MV-4-11 (cell line): Measurements from ENCODE around the gene CREB3L1.
A peak's percentile ranks its signal among the peaks of the same experiment; 100 is the strongest.

ENCODE experiments used
- DNase-seq: peaks from one replicate; lab custom pipeline; 2025; lab: John Stamatoyannopoulos, UW

Gene CREB3L1

DNA sequence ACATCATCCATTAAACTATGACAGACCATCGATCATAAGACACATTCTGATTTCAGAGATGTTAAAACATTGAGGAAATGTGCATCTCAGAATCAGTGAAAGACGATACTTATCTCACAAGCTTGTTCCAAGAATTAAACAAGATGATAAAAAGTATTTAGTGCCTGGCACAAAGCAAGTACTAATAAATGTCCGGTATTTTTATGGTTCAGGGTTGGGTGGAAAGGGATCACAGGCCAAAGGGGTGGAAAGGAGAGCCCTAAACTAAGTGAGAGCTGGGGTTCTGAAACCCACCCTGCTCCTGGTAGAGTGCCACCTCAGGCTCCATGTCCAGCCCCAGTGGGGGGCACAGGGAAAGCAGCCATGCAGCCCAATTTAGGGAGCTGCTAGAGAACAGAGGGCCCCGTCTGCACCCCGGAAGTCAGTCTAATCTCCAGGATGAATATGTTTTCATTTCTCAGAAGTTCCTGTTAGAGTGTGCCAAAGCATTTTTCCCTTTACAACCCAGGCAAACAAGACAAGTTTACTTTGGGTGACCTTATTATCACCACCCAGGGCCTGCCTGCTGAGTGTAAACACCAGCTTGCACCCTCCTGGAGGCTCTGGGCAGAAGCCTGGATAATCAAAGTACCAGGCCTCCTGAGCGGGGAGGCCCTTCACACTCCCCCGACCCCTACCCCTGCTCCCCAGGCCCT lies 3.8 kb upstream of the CREB3L1 start:
- peak; percentile 9 for DNase-seq

DNA sequence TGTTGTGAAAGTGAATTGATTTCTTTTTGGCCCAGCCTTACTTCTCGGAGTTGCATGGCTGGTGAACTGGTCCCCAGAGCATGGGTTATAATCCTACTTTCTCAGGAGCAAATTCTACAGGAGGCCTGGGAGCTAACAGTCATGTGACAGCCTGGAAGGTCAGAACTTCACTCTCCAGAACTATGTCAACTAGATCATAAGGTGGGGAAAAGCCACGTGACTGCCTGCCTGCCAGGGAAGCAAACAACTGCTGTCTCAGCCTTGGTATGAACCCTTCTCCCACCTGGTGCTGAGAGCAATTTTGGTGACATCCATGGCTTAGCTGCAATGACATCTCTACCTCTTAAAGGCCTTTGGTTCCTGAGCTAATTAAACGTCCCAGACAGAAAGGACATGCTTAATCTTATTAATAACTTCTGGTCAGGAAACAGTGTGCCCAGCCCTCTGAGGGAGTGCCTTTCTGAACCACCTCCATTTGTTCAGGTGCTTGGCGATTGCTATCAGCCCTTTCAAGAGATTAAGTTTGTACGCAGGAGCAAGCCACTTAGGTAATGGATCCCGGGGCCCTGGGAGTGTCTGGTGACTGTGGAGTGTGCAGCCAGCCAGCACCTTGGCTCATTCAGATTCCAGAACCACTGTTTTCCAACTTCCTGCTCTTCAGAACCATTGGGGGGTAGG lies 1.4 kb upstream of the CREB3L1 start:
- no peak for DNase-seq

DNA sequence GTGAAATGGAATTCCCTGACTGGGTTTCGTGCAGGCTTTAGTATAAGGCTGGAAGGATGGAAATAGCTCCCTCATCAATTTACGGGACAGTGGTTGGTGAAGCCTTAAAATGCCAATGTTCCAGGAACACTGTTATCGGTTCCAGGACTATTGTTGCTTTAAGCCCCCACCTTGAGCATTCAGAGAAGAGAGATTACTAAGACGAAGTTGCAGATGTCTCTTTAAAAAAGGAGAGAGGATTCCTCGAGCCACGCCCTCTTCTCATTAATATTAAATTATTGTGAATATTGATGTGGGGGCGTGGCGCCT lies 195 bp upstream of the CREB3L1 start:
- DNase-seq = no peak

DNA sequence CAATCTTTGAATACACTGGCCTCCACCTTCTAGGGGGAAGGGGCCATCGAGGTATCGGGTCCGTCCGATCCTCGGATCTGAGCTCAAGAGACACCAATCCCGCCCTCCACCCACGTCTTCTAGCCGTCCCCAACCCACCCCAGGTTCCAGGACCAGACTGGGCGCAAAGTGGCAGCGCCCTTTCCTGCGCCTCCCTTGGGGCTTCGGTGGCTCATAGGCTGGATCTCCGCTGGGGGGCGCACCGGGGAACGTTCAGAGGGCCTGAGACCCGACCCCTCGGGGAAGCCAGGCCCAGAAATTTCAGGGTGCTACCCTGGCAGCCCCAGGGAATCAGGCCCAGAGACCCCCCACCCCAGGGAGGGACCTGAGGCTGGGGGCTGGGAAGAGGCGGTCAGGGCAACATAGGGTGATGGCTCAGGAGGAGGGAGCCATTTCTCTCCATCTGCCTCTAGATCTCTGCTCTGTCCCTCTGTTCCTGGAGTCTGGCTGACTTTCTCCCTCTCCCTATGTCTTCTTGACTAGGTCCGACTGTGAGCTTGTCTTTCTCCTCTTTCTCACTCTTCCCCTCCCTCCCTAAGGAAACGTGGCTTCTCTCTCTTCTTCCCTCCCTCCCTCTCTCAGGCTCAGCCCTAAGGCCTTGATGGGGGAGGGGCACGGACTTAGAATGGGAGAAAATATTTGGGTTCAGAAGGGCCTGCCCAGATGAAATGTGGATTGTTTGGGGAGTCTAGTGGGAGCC lies 1.1 kb downstream of the CREB3L1 start:
- DNase-seq = no peak

DNA sequence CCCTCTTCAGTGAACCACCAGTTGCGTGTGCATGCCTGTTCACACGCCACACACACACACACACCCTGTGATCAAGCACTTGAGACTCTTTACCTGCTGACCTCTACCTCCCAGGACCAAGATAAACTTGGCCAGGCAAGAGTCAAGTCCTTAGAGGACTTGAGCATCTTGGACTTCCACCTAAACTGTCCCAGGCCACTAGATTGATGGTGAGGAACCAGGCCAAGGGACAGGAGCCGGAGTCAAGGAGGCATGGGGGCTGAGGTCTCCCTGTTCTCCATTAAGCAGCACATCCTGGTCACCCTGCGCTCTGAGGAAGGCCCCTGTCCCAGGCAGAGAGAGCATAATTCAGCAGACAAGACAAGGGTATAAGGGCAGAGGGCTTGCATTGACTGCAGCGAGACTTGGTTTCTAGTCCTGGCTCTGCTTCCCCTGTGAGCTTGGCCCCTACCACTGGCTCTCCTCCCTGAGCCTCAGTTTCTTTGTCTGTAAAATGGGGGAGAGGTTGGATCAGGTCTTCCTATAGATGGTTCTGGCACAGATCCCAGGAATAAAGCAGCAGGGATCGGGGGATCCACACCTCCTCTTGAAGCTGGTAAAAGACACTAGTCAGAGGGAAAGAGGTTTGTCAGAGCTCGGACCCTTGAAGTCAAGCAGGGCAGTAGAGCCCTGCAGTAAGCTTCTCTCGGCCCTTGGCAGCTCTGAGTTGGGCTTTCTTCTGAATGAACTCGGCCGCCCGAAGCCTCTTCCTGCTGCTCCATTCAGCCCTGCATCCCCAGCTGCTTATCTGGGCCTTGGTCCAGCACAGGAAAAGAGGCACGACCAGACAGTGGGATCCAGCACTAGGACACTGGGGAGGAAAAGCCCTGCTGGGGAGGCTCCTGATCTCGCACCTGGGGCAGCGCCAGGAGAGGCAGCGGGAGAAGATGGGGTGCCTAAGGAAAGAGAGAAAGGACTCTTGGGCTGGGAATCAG lies 2.0 kb downstream of the CREB3L1 start:
- DNase-seq = no peak

DNA sequence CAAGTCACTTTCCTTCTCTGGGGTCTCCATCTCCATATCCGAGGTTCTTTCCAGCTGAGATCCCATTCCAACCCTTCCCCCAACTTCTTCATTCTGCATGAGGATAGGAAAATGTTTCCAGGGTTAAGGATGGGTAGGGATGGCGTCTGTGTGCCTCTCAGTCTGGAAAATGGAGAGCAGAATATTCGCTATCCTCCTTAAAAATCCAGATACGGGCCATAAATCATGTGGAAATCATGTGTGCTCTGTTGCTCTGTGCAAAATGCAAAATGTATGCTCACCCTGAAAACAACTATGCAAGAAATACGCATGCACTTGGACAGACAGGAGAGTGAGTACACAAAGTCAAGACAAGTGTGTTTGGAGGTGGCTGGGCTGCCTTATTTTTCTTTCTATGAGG lies 3.2 kb downstream of the CREB3L1 start:
- no peak for DNase-seq

DNA sequence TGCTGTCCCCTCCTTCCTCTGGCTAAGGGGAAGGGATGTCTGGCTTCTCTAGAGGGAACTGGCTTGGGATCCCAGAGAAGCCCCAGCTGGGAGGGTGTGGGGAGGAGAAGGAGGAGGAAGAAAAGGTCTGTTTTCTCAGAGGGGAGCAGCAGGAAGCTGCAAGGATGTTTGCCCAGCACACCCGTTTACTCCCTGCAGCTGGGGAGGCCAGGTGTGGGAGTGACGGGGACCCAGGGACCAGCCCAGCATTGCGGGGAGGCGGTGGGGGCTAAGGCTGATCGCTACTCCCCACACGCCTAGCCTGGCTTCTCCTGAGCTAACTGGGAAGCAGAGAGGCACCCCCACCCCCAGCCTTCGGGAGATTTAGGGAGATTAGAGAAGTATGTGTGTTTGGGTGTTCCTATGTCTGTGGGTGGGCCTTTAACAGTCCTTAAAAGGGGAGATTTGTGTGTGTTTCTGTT lies 3.9 kb downstream of the CREB3L1 start:
- DNase-seq = no peak

DNA sequence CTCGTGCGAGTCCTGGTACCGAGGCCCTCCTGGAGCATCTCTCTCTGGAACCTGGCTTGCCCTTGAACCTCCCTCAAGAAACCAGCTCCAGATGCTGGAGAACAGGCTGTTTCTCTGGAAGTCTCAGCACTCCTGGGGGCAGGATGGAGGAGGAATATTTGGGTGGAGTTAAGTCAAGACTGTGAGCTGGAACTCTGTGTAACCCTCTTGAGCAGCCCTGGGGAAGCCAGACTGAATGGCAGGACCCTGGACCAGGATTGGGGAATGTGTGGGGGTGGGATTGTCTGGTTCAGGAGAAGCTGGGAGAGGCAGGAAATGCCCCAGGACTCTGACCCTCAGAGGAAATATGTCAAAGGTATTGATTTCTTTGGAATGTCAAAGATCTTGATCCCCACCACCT lies 7.7 kb downstream of the CREB3L1 start:
- no peak for DNase-seq

DNA sequence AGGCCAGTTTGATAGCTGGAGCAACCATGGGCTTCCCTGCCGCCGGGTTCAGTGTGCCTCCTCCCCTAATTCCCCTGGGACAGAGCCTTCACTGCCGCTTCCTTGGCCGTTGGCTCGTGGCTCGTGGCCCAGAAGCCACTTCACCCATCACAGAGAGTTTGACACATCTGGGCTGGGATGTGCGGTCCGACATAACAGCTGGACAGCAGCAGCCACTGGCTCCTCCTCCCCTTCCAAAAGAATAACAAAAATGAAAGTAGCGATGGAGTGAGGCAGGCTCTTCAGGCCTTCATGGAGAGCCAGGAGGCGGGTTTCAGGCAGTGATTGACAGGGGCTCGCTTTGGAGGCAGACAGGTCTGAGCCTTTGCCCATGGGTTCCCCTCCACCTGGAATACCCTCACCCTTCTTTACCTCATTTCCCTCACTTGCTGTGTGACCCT lies 8.2 kb downstream of the CREB3L1 start:
- DNase-seq = no peak

DNA sequence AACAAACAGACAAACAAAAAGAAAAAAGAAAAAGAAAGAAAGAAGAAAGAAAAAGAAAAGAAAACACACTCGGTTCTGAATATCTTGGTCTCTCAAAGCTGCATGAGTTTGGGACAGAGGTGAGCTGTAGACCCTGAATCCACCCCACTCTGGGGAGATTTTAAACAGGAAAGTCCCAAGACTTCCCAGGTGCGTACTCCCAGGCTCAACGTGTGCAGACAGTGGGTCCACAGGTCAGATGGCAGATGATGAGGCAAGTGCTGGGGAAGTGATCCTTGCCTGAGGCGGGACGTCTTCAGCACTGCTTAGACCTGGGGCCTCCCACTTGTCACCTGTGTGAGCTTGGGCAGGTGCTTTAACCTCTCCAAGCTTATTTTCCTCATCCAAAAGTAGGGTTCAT lies 9.3 kb downstream of the CREB3L1 start:
- no peak for DNase-seq

DNA sequence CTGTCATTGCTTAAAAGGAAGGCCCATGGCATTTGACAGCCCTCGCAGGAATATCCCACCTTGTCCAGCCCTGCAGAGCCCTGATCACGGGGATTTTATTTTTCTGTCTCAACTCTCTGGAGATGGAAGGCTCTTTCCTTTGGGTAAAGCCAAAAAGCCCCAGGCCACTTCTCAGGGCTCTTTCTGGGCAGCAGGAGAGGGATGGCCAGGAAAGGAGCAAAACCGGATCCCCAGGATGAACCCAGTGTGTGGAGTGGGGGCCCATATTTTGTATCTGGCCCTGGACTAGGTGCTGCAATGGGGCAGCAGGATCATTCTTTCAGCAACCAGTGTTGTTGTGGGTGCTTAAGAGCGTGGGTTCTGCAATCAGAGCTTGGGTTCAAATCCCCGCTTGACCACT lies 11.0 kb downstream of the CREB3L1 start:
- DNase-seq = no peak

DNA sequence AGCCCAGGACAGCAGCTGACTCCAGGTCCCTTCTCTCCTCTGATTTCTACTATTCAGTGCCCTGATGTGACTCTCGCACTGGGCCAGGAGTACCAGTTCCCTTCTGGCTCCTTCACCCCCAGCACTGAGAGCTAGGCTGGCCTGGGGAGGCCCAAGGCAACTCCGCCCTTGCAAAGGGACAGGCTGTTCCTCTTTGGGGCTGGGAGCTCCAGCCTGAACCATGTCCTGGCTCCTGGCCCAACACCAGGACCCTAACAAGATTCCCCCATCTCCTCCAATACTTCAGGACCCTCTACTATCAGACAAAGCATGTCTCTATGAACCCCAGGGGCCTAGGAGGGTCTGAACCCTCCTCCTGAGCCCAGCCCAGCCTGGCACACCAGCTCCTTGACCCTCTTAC lies 12.5 kb downstream of the CREB3L1 start:
- DNase-seq = no peak

DNA sequence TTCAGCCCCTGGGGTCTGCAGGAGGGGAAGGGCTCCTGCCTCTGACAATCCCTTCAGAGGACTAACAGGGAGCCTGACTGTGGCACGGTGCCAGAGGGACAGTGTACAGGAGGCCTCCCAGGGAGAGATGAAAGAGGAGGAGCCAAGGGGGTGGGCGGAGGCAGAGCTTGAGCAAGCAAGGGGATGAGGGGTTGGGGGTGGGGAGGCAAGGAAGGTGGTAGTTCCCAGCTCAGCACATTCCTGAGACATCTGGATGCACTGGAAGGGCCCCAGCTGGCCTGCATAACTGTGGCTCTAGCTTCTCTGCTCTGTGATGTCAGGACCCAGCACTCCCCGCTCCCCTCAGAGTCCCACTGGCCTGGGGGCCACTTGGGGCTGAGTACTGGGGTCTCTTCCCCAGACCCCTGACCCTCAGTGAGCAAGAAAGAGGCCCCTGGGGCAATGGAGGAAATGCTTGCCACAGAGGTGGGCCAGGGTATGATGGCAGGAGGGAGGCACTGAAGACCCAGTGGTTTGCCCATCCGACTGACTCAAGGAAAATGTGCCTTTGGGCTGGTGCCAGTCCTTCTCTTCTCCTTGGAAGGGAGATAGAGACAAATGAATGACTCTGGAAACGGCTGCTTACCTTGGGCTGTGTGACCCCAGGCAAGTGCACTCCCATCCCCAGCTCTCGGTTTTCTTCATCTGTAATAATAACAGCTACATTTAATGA lies 13.3 kb downstream of the CREB3L1 start:
- no peak for DNase-seq

DNA sequence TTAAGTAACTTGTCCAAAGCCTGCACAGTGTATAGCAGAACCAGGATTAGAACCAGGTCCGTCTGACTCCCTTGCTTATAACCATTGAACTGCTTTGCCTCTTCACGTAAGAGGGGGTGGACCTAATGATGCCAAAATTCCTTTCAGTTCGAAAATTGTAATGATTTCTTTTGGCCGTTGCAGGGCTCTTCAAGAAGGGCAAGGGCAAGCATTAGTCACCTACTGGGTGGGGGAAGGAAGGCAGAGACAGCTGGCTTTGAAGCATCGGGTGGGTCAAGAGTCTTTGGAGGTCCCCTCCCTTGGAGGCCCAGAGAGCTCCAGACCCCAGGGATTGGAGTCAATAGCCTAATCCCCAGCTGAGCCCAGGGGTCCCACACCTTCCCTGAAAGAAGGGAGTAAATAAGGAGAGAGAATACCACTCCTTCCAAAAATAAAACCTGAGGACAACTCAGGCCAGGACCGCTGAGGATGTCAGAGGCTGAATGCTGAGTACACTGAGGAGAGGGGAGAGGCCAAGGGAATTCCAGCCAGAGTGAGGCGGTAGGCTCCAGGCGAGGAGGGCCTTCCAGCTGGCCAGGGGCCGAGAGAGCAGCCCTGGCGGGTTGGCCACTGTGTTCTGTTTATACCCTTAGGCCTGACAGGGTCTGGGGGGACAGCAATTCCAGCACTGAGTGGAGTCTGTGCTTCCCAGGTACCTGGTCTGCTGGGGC lies 14.1 kb downstream of the CREB3L1 start:
- DNase-seq = no peak

DNA sequence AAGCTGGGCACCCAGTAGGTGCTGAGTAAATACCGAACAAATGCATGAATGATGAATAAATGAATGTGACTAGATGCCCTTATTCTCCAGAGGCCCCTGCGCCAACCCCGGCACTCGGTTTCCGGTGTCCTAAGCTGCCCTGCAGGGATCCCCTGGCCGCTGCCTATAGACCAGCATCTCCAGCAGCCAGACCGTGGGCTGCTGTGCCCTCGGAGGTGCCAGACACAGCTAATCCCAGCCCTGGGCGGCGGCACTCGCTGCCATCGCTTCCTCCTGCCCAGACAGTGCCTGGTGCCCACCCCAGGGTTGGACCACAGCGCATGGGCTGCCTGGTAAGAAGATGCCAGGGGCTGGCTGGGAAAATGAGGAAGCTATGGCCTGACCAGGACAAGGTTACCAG lies 15.6 kb downstream of the CREB3L1 start:
- no peak for DNase-seq

DNA sequence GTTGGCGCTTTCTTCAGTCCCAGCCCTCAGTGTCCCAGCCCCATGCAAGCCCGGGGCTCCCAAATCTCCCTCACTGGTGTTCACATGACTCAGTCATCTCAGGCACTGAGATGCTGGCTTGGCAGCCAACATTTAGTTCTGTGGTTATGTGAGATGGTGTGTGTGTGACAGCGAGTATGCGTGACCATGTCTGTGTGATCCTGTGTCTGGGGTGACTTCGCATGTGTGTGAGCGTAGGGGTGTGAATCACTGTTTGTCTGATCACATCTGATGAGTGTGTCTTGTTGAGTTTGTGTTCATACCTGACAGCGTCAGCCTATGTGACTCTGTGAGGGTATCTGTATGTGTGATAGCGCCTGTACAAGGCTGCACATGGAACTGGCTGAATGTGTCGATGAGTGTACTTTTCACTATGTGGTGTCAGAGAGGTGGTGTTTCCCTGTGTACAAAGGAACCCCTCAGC lies 16.2 kb downstream of the CREB3L1 start:
- peak; percentile 49 for DNase-seq

DNA sequence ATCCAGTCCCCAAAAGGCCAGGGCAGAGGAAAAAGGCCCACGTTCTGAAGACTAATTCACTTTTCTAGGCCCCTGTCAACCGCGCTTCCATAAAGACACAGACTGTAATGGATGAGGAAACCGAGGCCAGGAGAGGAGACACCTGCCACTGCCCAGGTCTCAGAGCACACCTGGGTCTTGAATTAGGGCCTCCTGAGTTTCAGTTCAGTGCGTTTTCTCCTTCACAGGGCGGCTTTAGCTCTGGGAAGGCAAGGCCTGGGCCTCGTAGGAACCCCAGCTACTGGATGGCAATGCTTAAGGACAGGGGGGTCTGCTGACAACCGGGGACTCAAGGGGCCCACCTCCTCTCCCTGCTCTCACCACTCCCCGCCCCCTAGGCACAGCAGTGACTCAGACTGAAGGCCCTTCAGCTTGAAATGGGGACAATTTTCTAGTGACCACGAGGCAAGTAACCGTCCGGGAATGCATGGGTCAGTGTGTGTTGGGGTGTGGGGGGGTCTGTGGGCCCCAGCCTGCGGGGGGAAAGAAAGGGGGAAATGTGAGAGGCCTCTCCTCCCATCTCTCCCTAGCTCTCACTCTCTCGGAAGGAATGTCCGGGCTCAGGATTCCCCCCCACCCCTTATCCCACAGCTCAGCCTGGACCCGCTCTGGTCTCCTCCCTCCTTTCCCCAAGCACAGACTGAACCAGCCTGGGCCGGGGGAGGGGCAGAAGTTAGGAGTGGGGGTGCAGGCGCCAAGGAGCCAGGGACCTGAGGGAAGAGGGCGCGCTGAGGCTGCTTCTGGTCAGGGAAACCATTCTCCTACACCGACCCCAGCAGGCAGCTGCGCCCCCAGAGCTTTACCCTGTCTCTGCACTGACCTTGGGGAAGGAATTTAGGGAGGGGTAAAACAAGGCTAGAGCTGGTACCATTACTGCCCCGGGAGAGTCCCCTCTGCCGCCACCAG lies 17.2 kb downstream of the CREB3L1 start:
- no peak for DNase-seq

DNA sequence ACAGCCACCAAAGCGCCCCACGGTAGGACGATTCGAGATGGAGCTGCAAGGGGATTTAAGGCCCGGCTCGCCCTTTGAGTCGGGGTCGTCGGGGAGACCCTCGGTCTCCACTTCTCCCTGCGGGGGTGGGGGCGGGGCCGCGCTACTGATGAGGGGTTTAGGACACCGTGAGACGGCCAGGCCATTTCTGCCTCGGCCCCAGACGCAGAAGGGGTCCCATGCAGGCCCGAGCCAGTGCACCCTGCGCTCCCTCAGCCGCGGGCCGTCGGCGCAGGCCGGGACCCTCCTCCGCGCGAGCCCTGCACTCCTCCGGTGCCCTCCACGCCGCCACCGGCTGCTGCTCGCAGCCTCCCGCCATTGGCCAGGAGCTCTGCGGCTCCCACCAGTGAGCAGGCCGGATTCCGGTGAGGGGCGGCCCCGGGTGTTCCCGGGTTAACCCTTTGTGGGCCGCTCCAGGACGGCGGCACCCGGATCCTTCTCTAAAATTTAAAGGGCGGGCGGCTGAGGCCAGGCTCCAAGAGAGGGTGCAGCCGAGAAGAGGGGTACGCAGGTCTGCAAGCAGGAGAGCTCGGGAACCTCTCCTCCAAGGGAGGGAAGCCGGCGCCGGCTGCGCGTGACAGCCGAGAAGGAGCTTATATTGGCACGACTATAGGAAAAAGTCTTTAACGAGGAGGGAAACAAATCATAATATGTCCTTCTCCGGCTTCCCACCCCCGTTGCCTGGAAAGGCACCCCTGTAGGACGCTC lies 18.0 kb downstream of the CREB3L1 start:
- peak; percentile 50 for DNase-seq

DNA sequence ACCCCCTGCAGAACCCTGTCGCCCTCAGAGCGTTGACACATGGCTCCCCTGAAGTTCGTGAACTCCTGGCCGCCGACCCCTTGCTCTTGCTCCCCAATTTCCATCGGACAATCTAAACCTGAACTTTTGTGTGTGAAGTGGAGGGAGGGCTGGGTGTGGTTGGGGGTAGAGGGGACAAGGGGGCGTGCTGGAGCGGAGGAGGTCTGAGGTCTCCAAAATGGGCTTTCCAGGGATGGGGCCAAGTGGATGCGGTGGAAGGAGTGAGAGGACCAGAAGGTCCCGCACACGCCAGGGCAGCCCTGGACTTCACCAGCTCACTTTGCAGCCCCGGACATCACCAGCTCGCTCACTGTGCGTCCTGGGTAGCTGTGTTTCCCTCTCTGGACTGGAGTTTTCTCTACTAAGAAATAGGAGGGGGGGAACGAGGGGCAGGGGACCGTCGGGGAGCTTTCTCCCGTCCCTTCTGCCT lies 18.6 kb downstream of the CREB3L1 start:
- DNase-seq = no peak
